A673 (cell line): Measurements from ENCODE around the gene LHB. TPM values are rescaled to one million over a fixed set of nuclear protein-coding genes. Genes with fewer than 3 reads are reported as not detected.

Source experiments
- BruUV-seq: library from RNA; stranded (reverse); fragments of 400-500 nt; replicated peaks from 2 replicates; lab custom pipeline; 2021; lab: Mats Ljungman, UMichigan
- CTCF ChIA-PET: fragments of 300-600 bp; sonication (Branson Sonifier 250); formaldehyde crosslinking; loops from one replicate; lab custom pipeline; 2022; ENCODE audit warnings: antibody characterized with exemption; lab: Charles Lee
- POLR2A ChIA-PET: fragments of 300-600 bp; sonication (Branson Sonifier 250); formaldehyde crosslinking; loops from one replicate; lab custom pipeline; 2022; ENCODE audit warnings: antibody characterized with exemption; ENCODE audit not compliant: low non-redundant PET; lab: Charles Lee
- DNase-seq: peaks from one replicate; pipeline ENCODE4 v3.0.0-alpha.2; 2015; ENCODE audit warnings: low spot score
- H3K27ac ChIP-seq: fragments of 200-600 bp; sonication (generic); 2 replicates; pipeline ENCODE4 v1.5.1; 2016; ENCODE audit warnings: mixed run types, low read depth, mild to moderate bottlenecking, mixed read lengths, antibody characterized with exemption, low read length; ENCODE audit not compliant: poor library complexity, severe bottlenecking
- H3K27me3 ChIP-seq: fragments of 200-600 bp; sonication (generic); replicated peaks from 2 replicates; pipeline ENCODE4 v1.6.1; 2017; ENCODE audit warnings: mixed run types, low read depth, mild to moderate bottlenecking, mixed read lengths, antibody characterized with exemption, low read length; ENCODE audit not compliant: insufficient read depth, poor library complexity
- H3K36me3 ChIP-seq: fragments of 200-600 bp; sonication (generic); 2 replicates; pipeline ENCODE4 v1.6.1; 2016; ENCODE audit warnings: mixed run types, mild to moderate bottlenecking, mixed read lengths, antibody characterized with exemption, low read length; ENCODE audit not compliant: insufficient read depth, poor library complexity, severe bottlenecking
- H3K4me1 ChIP-seq: fragments of 200-600 bp; sonication (generic); 2 replicates; pipeline ENCODE4 v1.6.1; 2017; ENCODE audit warnings: mixed run types, mild to moderate bottlenecking, mixed read lengths, antibody characterized with exemption, low read length; ENCODE audit not compliant: insufficient read depth, poor library complexity, severe bottlenecking
- H3K4me3 ChIP-seq: fragments of 200-600 bp; sonication (generic); 2 replicates; pipeline ENCODE4 v1.5.1; 2016; ENCODE audit warnings: low read depth, mixed run types, mild to moderate bottlenecking, mixed read lengths, low read length; ENCODE audit not compliant: poor library complexity, severe bottlenecking
- H3K9me3 ChIP-seq: fragments of 200-600 bp; sonication (generic); 2 replicates; pipeline ENCODE4 v1.6.1; 2016; ENCODE audit warnings: mixed run types, low read depth, mild to moderate bottlenecking, mixed read lengths, antibody characterized with exemption, low read length; ENCODE audit not compliant: poor library complexity, severe bottlenecking
- EZH2 ChIP-seq: fragments of 200-600 bp; sonication (generic); IDR thresholded peaks from 2 replicates; pipeline ENCODE4 v1.6.1; 2017; ENCODE audit warnings: borderline replicate concordance, low read depth, mild to moderate bottlenecking, mixed read lengths, antibody characterized with exemption, low read length; ENCODE audit not compliant: poor library complexity, severe bottlenecking
- intact Hi-C: fragments of 100-400 bp; cut with micrococcal nuclease; formaldehyde crosslinking; loops from one replicate; pipeline ENCODE4 v1.10.0; 2022; ENCODE audit not compliant: unreplicated experiment
- total RNA-seq: library from RNA; stranded (reverse); gene quantifications from 2 replicates; pipeline ENCODE4 v1.2.3, GENCODE V29; 2021
- TF ChIP-seq, protein P1 (sequence below): fragments of 300-800, 200-600 bp; sonication (generic); conservative IDR thresholded peaks from 2 replicates; pipeline ENCODE4 v1.5.1; 2017; ENCODE audit warnings: low read depth, mild to moderate bottlenecking, antibody characterized with exemption, low read length, moderate library complexity, mixed read lengths

Gene LHB
- total RNA-seq, 1 experiment from 2014 or later: not detected

DNA sequence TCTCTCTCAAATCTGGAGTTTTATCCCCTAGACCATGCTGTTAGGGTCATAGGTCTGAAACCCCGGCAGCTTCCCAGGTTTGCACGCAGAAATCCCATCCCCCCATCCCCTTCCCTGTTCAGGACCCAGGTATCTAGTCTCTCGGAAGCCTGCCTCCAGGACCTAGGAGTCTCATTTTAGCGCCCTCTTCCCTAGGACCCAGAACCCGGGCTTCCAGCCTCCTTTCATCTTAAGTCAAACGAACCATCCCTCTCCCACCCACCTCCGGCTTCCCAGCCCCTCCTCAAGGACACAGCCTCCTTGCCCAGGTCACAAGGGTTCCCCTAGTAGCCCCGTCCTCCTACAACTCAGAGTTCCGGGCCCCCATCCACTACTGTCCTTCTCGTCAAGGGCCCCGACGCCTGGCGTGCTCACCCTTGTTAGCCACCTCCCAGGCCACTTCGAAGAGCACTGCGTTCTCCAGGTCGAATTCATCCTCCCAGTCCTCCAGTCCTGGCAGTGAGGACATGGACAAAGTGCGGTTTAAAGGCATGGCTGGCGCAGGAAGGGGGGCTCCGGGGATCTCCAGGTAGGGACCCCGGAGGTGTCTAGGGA, 24.2 kb downstream of the LHB start:
- BruUV-seq: no TSS peak
- DNase-seq: no peak
- Histone ChIP-seq H3K4me1 (peaks cover 14% of the 10 kb centered on the region), H3K4me3 (peak overlapping the region; percentile 79), H3K27me3 (no peaks in the 10 kb centered on the region), H3K36me3 (peaks cover 14% of the 10 kb centered on the region), H3K27ac (peak overlapping the region; percentile 85), H3K9me3 (no peaks in the 10 kb centered on the region)
- CTCF ChIA-PET: interaction anchor here (0.6 to 2.1 kb wide), 4 partner anchors 9 to 381 kb away, joined by 3 to 14 read pairs (median 6); partner anchors contain the start of gene NUCB1
- POLR2A ChIA-PET: interaction anchor here (0.6 to 0.8 kb wide), 2 partner anchors 38 to 206 kb away, joined by 3 to 4 read pairs; no protein-coding TSS in a partner anchor
- TF ChIP-seq, protein P1, sequence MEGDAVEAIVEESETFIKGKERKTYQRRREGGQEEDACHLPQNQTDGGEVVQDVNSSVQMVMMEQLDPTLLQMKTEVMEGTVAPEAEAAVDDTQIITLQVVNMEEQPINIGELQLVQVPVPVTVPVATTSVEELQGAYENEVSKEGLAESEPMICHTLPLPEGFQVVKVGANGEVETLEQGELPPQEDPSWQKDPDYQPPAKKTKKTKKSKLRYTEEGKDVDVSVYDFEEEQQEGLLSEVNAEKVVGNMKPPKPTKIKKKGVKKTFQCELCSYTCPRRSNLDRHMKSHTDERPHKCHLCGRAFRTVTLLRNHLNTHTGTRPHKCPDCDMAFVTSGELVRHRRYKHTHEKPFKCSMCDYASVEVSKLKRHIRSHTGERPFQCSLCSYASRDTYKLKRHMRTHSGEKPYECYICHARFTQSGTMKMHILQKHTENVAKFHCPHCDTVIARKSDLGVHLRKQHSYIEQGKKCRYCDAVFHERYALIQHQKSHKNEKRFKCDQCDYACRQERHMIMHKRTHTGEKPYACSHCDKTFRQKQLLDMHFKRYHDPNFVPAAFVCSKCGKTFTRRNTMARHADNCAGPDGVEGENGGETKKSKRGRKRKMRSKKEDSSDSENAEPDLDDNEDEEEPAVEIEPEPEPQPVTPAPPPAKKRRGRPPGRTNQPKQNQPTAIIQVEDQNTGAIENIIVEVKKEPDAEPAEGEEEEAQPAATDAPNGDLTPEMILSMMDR: no peak
- TF ChIP-seq EZH2: no peak
- intact Hi-C loops: loop anchor here (5.0 kb wide), 1 partner anchor 220 kb away; no protein-coding TSS in a partner anchor

DNA sequence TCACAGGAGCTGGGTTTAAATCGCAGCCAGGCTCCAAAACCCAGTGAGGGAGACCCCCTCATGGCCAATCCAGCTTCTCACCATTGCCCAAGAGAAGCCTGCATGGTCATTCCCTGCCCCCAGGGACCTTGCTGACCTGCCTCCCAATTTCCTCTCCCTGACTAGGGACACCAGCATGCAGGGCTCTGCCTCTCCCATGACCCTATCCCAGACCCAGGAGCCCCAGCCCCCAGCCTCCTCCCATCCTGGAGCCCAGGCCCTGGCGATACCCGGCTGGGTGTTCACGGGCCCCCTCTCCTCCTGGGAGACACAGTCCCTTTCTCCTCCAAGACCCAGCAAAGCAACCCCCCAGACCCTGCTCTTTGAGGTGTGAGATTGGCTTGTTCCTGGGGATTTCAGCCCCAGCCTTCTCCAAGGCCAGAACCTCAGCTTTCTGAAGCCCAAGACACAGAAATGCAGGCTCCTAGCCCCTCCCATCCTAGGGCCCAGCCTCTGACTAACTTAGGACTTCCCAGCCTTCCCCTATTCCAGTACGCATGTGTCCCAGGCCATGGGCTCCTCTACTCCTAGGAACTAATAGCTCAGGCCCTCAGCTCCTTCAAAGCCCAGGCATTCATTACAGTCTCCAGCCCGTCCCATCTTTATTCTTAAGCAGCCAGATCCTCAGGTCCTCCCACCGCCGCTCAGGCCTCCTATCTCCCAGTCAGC, 24.9 kb downstream of the LHB start:
- ChIA-PET CTCF (interaction anchor here (2.1 kb wide), 1 partner anchor 21 kb away, joined by 14 read pairs; no protein-coding TSS in a partner anchor), POLR2A (interaction anchor here (0.6 to 0.8 kb wide), 2 partner anchors 37 to 207 kb away, joined by 3 to 4 read pairs; no protein-coding TSS in a partner anchor)
- peak; percentile 68 for DNase-seq
- Histone ChIP-seq H3K27ac (peak overlapping the region; percentile 85), H3K27me3 (no peaks in the 10 kb centered on the region), H3K4me3 (peak overlapping the region; percentile 79), H3K9me3 (no peaks in the 10 kb centered on the region), H3K36me3 (peaks cover 14% of the 10 kb centered on the region), H3K4me1 (peaks cover 14% of the 10 kb centered on the region)
- TF ChIP-seq, protein P1: no peak
- no peak for TF ChIP-seq EZH2
- intact Hi-C loops: loop anchor here (5.0 kb wide), 1 partner anchor 220 kb away; no protein-coding TSS in a partner anchor
- BruUV-seq: no TSS peak

DNA sequence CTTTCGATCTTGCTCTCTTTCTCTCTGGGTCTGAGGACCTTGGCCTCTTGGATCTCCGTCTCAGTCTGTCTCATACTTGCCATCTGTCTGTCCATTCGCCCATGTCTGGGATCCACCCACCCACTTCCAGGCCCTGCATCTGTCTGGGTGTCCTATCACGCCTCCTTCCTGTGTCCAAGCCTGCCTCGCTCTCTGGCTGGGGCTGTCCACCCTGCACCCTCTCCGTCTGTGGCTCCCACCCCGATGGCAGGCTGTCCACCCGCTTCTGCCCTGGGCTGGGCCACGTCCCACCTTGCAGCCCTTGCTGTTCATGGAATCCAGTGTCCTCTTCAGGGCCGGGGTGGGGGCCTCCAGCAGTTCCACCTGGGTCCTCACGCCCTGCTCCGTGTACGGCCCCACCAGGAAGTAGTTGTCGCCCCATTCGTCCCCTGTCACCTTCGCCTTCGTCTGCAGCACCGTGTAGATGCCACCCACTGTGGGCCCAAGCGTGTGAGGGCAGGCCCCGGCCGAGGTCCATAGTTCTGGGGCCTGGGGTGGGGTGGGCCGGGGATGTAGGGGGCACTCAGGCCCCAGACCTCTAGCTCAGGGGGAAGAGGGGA, 25.8 kb downstream of the LHB start:
- CTCF ChIA-PET: no interaction called here
- peaks cover 14% of the 10 kb centered on the region for H3K4me1 ChIP-seq

More for the DNA sequence above, 25.8 kb downstream of the LHB start:
- H3K27ac ChIP-seq: peak overlapping the region; percentile 85
- POLR2A ChIA-PET: no interaction called here
- DNase-seq: no peak
- intact Hi-C loops: loop anchor here (5.0 kb wide), 1 partner anchor 221 kb away; no protein-coding TSS in a partner anchor
- no peaks in the 10 kb centered on the region for H3K9me3 ChIP-seq
- BruUV-seq: no TSS peak
- H3K27me3 ChIP-seq: no peaks in the 10 kb centered on the region
- peaks cover 18% of the 10 kb centered on the region for H3K36me3 ChIP-seq
- TF ChIP-seq, protein P1: no peak
- TF ChIP-seq EZH2: no peak
- peak overlapping the region; percentile 79 for H3K4me3 ChIP-seq
